Lower leg skin (tissue), 4 donors: ENCODE measurements around the gene PHC3. TPM values are rescaled to one million over a fixed set of nuclear protein-coding genes. Genes with fewer than 3 reads are reported as not detected.

Experiments used
- DNase-seq, 2 donors: peaks; one replicate each; pipeline ENCODE4 v3.0.0-alpha.2; 2019; ENCODE audit warnings: low spot score in 2 of 2
- H3K4me3 ChIP-seq: fragments of 200-600 bp; sonication (generic); 2 replicates; pipeline ENCODE4 v1.5.1; 2017; ENCODE audit warnings: mild to moderate bottlenecking, low read depth; ENCODE audit not compliant: poor library complexity, severe bottlenecking
- POLR2A ChIP-seq, 2 donors: fragments of 450-650 bp; IDR thresholded peaks; one replicate each; pipeline ENCODE4 v1.6.1; 2016 to 2017; ENCODE audit warnings: antibody characterized with exemption in 2 of 2, mild to moderate bottlenecking in 1 of 2, moderate library complexity in 1 of 2
- WGBS, 2 donors: methylation state at CpG; one replicate each; pipeline ENCODE4 v1.1.5; 2018; 5-methylcytosine and 5-hydroxymethylcytosine counted together
- intact Hi-C: fragments of 100-400 bp; cut with DNase I; formaldehyde crosslinking; loops from one replicate; pipeline ENCODE4 v1.15.0; 2023; ENCODE audit warnings: low total_unique reads
- total RNA-seq, 4 donors: library from RNA; depleted of rRNA; stranded (reverse); fragments of >200 nt; gene quantifications; one replicate each; pipeline ENCODE4 v1.1.0, GENCODE V29; 2016
- TF ChIP-seq, protein P1 (sequence below), 3 donors: fragments of 450-650 bp; IDR thresholded peaks; one replicate each; pipeline ENCODE4 v1.5.1; 2016; ENCODE audit warnings: antibody characterized with exemption in 3 of 3, mild to moderate bottlenecking in 3 of 3, moderate library complexity in 2 of 3

PHC3 gene
- total RNA-seq, 4 donors from 2014 or later, result 31.9 to 47.6 (median 45.5) TPM

DNA sequence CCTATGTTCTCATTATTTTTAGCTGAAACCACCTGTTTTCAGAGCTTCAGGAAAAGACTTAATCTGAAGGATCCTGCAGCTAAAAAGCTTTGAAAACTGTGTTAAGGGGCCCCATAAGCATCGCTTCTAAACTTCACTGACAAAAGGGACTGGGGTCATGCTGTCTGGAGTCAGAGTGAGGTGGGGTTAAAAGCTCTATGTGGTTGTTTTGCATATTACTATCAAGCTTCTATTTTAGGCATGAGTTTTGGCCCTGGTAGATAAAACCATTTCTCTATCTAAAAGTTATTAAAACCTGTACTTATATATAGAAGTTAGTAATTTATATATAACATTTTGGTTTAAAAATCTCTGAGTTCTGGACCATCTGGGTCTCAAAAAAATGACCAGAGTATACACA, 98.2 kb downstream of the PHC3 start:
- TF ChIP-seq POLR2A (IDR thresholded peaks at IDR 0.05), result no peak
- TF ChIP-seq, protein P1, sequence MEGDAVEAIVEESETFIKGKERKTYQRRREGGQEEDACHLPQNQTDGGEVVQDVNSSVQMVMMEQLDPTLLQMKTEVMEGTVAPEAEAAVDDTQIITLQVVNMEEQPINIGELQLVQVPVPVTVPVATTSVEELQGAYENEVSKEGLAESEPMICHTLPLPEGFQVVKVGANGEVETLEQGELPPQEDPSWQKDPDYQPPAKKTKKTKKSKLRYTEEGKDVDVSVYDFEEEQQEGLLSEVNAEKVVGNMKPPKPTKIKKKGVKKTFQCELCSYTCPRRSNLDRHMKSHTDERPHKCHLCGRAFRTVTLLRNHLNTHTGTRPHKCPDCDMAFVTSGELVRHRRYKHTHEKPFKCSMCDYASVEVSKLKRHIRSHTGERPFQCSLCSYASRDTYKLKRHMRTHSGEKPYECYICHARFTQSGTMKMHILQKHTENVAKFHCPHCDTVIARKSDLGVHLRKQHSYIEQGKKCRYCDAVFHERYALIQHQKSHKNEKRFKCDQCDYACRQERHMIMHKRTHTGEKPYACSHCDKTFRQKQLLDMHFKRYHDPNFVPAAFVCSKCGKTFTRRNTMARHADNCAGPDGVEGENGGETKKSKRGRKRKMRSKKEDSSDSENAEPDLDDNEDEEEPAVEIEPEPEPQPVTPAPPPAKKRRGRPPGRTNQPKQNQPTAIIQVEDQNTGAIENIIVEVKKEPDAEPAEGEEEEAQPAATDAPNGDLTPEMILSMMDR (IDR thresholded peaks at IDR 0.05), result no peak
- H3K4me3 ChIP-seq, result no peak overlapping the region
- WGBS, 2 donors, result 94 to 100% methylated on average over 1 of the region's 1 CpG
- intact Hi-C loops, result no loop called here
- no peak for DNase-seq

DNA sequence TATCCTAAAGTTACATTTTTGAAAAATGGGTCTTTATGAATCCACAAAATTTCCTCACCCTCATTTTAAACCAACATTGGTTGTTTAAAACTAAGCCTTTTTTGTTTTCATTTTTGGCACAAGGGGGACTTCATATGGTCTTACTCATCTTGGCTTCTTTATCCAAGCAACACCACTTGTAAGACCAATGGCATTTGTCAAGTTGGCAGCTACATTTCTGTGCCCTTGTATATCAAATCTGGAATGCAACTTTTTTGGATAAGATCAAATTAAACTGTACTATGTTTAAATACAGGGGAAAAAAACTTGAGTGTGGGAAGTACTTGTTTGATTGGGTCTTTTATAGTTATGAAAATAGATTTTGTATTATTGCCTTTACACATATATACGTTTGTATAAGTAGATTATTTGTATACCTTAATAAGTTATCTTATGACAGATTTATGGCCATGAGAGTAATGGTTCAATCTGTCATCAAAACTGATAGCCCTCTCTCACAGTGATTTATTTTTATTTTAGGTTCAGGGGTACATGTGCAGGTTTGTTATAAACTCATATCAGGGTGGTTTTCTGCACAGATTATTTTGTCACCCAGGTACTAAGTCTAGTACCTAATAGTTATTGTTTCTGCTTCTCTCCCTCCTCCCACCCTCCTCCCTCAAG, 100.3 kb downstream of the PHC3 start:
- WGBS, 2 donors, result 58 to 66% methylated on average over 1 of the region's 1 CpG
- intact Hi-C loops, result no loop called here
- no peak overlapping the region for H3K4me3 ChIP-seq

DNA sequence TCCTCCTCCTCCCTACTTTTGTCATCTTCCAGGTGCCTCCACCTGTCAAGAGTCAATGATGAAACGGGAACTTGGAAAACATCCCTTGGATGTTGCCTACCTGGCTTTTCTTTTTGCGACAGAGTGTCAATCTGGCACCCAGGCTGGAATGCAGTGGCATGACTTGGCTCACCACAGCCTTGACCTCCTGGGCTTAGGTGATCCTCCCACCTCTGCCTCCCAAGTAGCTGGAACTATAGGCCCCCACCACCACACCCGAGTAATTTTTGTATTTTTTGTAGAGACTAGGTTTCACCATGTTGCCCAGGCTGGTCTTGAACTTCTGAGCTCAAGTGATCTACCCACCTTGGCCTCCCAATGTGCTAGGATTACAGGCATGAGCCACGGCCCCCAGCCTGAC, 100.9 kb downstream of the PHC3 start:
- no peak overlapping the region for H3K4me3 ChIP-seq
- TF ChIP-seq, protein P1 (IDR thresholded peaks at IDR 0.05), result no peak
- TF ChIP-seq POLR2A (IDR thresholded peaks at IDR 0.05), result no peak
- intact Hi-C loops, result no loop called here
- DNase-seq, result no peak
- WGBS, 2 donors, result 85% methylated on average over 4 of the region's 4 CpGs

More for the DNA sequence above, 100.3 kb downstream of the PHC3 start:
- DNase-seq, result no peak
- TF ChIP-seq POLR2A (IDR thresholded peaks at IDR 0.05), result no peak

DNA sequence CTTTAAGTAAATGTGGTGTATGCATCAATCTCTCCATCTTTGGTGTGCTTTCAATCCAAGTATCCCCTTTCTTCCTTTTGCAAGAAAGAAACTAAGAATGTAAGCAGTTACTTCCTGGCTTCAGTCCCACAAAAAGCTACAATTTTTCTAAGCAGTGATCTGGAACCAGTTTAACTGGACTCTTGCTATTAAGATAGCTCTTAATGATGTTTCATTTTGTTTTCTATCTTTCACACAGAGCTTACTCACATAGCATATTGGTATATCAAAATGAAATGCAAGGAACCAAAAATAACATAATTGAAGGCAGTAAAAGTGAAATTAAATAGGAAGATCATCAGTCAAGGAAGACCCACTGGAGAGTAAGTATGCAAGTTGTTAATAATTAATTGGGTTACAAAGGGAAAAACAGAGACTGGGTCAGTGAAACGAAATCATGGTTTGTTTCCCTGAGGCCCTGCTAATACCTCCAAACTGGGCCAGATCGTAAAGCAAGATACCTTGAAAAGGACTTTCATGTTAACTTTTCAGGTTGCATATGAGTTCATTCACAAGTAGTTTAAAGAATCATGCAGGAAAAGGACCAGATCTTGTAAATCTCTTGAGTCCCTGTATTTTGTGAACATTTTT, 101.9 kb downstream of the PHC3 start:
- H3K4me3 ChIP-seq, result no peak overlapping the region
- intact Hi-C loops, result no loop called here
- DNase-seq, result no peak
- WGBS, 2 donors, result 67 to 70% methylated on average over 2 of the region's 2 CpGs
- TF ChIP-seq, protein P1 (IDR thresholded peaks at IDR 0.05), result no peak
- no peak for TF ChIP-seq POLR2A (IDR thresholded peaks at IDR 0.05)

DNA sequence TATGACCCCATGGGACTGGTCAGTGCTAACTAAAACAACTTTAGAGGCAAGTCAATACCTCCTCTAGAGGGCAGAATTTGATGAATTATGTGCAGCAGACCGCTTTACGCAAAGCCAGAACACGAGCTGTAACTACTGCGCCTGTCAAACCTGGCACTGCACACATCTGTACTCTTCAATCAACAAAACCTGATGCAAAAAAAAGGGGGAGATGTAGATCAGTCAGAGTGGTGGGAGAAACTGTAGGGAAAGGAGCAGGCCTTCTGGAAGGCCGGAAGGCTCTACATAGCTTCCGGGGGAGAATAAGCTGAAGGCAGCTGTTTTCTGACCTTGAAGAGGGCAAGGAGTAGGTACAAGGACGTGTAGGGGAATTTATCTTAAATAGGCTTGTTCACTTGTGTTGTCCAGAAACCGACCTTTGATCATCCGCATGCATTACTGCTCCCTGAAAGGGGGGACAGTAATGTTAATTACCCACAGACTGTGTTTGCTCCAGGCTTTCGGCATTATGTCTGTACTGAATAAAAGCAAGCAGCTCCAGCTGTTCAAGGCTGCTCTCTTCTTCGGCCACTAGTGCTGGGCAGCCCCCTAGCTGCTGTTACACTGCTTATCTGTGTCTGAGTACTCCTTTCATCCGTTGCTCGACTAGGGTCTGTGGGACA, 102.8 kb downstream of the PHC3 start:
- TF ChIP-seq, protein P1 (IDR thresholded peaks at IDR 0.05), result no peak
- TF ChIP-seq POLR2A (IDR thresholded peaks at IDR 0.05), result no peak
- H3K4me3 ChIP-seq, result no peak overlapping the region
- no peak for DNase-seq
- intact Hi-C loops, result no loop called here
- WGBS, 2 donors, result 79 to 87% methylated on average over 13 of the region's 13 CpGs

DNA sequence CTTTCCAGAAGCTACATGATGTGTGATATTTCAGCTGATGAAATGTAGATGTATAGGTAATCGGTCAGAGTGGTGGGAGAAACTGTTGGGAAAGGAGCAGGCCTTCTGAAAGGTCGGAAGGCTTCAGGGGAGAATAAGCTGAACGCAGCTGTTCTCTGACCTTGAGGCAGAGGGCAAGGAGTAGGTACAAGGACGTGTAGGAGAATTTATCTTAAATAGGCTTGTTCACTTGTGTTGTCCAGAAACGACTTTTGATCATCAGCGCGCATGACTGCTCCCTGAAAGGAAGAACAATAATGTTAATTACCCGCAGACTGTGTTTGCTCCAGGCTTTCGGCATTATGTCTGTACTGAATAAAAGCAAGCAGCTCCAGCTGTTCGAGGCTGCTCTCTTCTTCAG, 104.2 kb downstream of the PHC3 start:
- TF ChIP-seq POLR2A (IDR thresholded peaks at IDR 0.05), result no peak
- TF ChIP-seq, protein P1 (IDR thresholded peaks at IDR 0.05), result no peak
- 84 to 89% methylated on average over 10 of the region's 10 CpGs for WGBS, 2 donors
- intact Hi-C loops, result no loop called here
- no peak for DNase-seq
- H3K4me3 ChIP-seq, result no peak overlapping the region
